Heart left ventricle (tissue), 16 donors: ENCODE results near the gene E4F1. TPM values are rescaled to one million over a fixed set of nuclear protein-coding genes. Genes with fewer than 3 reads are reported as not detected.

Source experiments
- ATAC-seq, 4 donors: fragments of 200-7000 bp; cut with Tn5 transposase; one replicate each; pipeline ENCODE4 v1.9.1; 2020 to 2022; ENCODE audit warnings: moderate library complexity in 4 of 4, mild to moderate bottlenecking in 3 of 4, moderate number of reproducible peaks in 1 of 4
- DNase-seq, 5 donors: peaks; one replicate each; pipeline ENCODE4 v3.0.0-alpha.2; 2020
- H3K27ac ChIP-seq, 12 donors: fragments of 200-600 bp; sonication (generic) in 4 of 12; one replicate each; pipeline versions ENCODE4 v1.5.0 to v1.8.0; 2016 to 2022; ENCODE audit warnings: mild to moderate bottlenecking in 2 of 12
- H3K27me3 ChIP-seq, 9 donors: fragments of 200-600 bp; sonication (generic) in 2 of 9; one replicate each; pipeline versions ENCODE4 v1.5.1 to v1.8.0; 2016 to 2022; ENCODE audit warnings: mild to moderate bottlenecking in 3 of 9
- H3K36me3 ChIP-seq, 9 donors: fragments of 200-600 bp; sonication (generic) in 2 of 9; one replicate each; pipeline versions ENCODE4 v1.5.0 to v1.8.0; 2018 to 2022; ENCODE audit warnings: mild to moderate bottlenecking in 2 of 9
- H3K4me1 ChIP-seq, 12 donors: fragments of 200-600 bp; sonication (generic) in 4 of 12; one replicate each; pipeline versions ENCODE4 v1.5.0 to v1.8.0; 2016 to 2022; ENCODE audit warnings: mild to moderate bottlenecking in 3 of 12
- H3K4me3 ChIP-seq, 12 donors: fragments of 200-600 bp; sonication (generic) in 4 of 12; one replicate each; pipeline versions ENCODE4 v1.5.0 to v1.8.0; 2017 to 2022; ENCODE audit warnings: mild to moderate bottlenecking in 9 of 12, moderate library complexity in 4 of 12
- H3K9me3 ChIP-seq, 12 donors: fragments of 200-600 bp; sonication (generic) in 4 of 12; one replicate each; pipeline versions ENCODE4 v1.5.0 to v1.8.0; 2016 to 2022; ENCODE audit warnings: mild to moderate bottlenecking in 1 of 12
- CTCF ChIP-seq, 12 donors: fragments of 200-600 bp; sonication (generic) in 4 of 12; IDR thresholded peaks; one replicate each; pipeline versions ENCODE4 v1.5.0 to v1.8.0; 2018 to 2022; ENCODE audit warnings: antibody characterized with exemption in 12 of 12, mild to moderate bottlenecking in 5 of 12
- POLR2A ChIP-seq, 2 donors: fragments of 450-650 bp; IDR thresholded peaks; one replicate each; pipeline ENCODE4 v1.6.1; 2017; ENCODE audit warnings: antibody characterized with exemption in 2 of 2, mild to moderate bottlenecking in 2 of 2, moderate library complexity in 2 of 2
- WGBS, 4 donors: extraction: QIAGEN DNeasy Blood & Tissue Kit in 2 of 4; methylation state at CpG; one replicate each; pipeline versions ENCODE4 v1.1.5 to v1.1.7; 2013 to 2018; 5-methylcytosine and 5-hydroxymethylcytosine counted together
- intact Hi-C, 10 donors: fragments of 100-400 bp; cut with DNase I; formaldehyde crosslinking; loops; one replicate each; pipeline versions ENCODE4 v1.11.1 to v1.14.2; 2022
- polyA plus RNA-seq, 2 donors: library from polyadenylated mRNA; stranded (reverse); fragments of 200-250 nt; gene quantifications; one replicate each; pipeline ENCODE4 v1.2.3, GENCODE V29; 2013
- total RNA-seq, 9 donors: library from RNA; depleted of rRNA in 2 of 9; stranded (reverse); fragments of >200 nt in 2 of 9; fragmentation: NEBNext Ultra II Directional in 3 of 9; extraction: Animal tissue kit (Norgen Biotek cat#: 25700) in 3 of 9; gene quantifications; one replicate each; pipeline versions ENCODE4 v1.1.0 to v1.2.4, GENCODE V29; 2016 to 2023
- donor health status: ischemic (EF 13 %, LVEDD 7.1; RV severe dilation, severe dysfunction).
- donor health status: healthy with polysubstance abuse.
- donor health status: DM: no; HTN: yes; CAD: no.
- donor health status: DM: no; HTN: no; CAD: no.
- donor health status: ischemic (EF 25% LVEDD 6.9; RV normal size, moderate dysfunction).
- donor health status: ischemic (EF 25% LVEDD 5.7; RV mildly dilated, moderate dysfunction).
- donor health status: healthy.
- donor health status: DM: yes; HTN: yes; CAD: no.
- donor health status: ischemic (EF 35%, LVEDD 5.7; RV mildly dilated, moderate dysfunction).
- donor health status: nonischemic (EF 11% LVEDD 7.7; RV severe dilation, severe dysfunction).
- donor health status: DM: yes; HTN: yes; CAD: no.
- donor health status: PGD.
- donor health status: ischemic (EF 29% LVEDD 5.4; RV normal size, mild dysfunction).
- donor health status: nonischemic (EF 23%, LVEDD 6.1; RV moderate dilation, normal function).

Gene E4F1
- total and polyA plus RNA-seq, 11 donors: 8.4 to 27.3 (median 12.7) TPM

GRCh38 chr16:2194166-2194834 is 29.1 kb upstream of the E4F1 start:
- H3K4me1 ChIP-seq: peaks cover 0 to 24% (median 8%) of the 10 kb centered on the region in 12 donors

GRCh38 chr16:2194852-2195321 is 28.5 kb upstream of the E4F1 start:
- no peak for DNase-seq
- no peak overlapping the region for H3K4me3 ChIP-seq
- no peak overlapping the region for H3K27ac ChIP-seq
- TF ChIP-seq CTCF (IDR thresholded peaks at IDR 0.05) (peak in 7 of 12 donors; percentile 11 to 40 (median 19)), POLR2A (IDR thresholded peaks at IDR 0.05) (no peak)
- intact Hi-C loops: loop anchor here in 1 of 10 donors (10.0 kb wide), 1 partner anchor 300 kb away; no protein-coding TSS in a partner anchor
- peaks cover 0 to 24% (median 8%) of the 10 kb centered on the region in 12 donors for H3K4me1 ChIP-seq
- H3K36me3 ChIP-seq: no peaks in the 10 kb centered on the region
- H3K27me3 ChIP-seq: peaks cover 8 to 45% (median 23%) of the 10 kb centered on the region in 9 donors
- ATAC-seq: peak in 3 of 4 donors; percentile 31 to 41 (median 31)
- H3K9me3 ChIP-seq: no peaks in the 10 kb centered on the region
- WGBS, 4 donors: 29 to 46% (median 36%) methylated on average over 7 to 10 of the region's 10 CpGs

More at GRCh38 chr16:2194166-2194834, 29.1 kb upstream of the E4F1 start:
- no peak for TF ChIP-seq POLR2A (IDR thresholded peaks at IDR 0.05)
- no peak for TF ChIP-seq CTCF (IDR thresholded peaks at IDR 0.05)
- Histone ChIP-seq H3K27ac (no peak overlapping the region), H3K4me3 (no peak overlapping the region), H3K36me3 (no peaks in the 10 kb centered on the region), H3K9me3 (no peaks in the 10 kb centered on the region), H3K27me3 (peaks cover 8 to 45% (median 23%) of the 10 kb centered on the region in 9 donors)
- no peak for ATAC-seq
- 75 to 79% (median 77%) methylated on average over 15 to 16 of the region's 16 CpGs for WGBS, 4 donors
- DNase-seq: no peak
- intact Hi-C loops: loop anchor here in 1 of 10 donors (10.0 kb wide), 1 partner anchor 301 kb away; no protein-coding TSS in a partner anchor

GRCh38 chr16:2195322-2196161 is 27.8 kb upstream of the E4F1 start:
- TF ChIP-seq POLR2A (IDR thresholded peaks at IDR 0.05): no peak
- no peak for TF ChIP-seq CTCF (IDR thresholded peaks at IDR 0.05)
- H3K4me1 ChIP-seq: peaks cover 0 to 24% (median 8%) of the 10 kb centered on the region in 12 donors
- intact Hi-C loops: loop anchor here in 1 of 10 donors (10.0 kb wide), 1 partner anchor 299 kb away; no protein-coding TSS in a partner anchor
- peaks cover 8 to 45% (median 23%) of the 10 kb centered on the region in 9 donors for H3K27me3 ChIP-seq
- 5 to 10% (median 7%) methylated on average over 2 to 49 of the region's 49 CpGs for WGBS, 4 donors
- H3K27ac ChIP-seq: no peak overlapping the region
- no peaks in the 10 kb centered on the region for H3K9me3 ChIP-seq
- peak overlapping the region; percentile 12 to 63 (median 38) for H3K4me3 ChIP-seq
- no peak for DNase-seq
- H3K36me3 ChIP-seq: no peaks in the 10 kb centered on the region
- peak in 1 of 4 donors; percentile 3 for ATAC-seq
